Astrocyte of the cerebellum (primary cell): Measurements from ENCODE around the gene RPL12.

ENCODE experiments used
- DNase-seq: peaks from one replicate; pipeline ENCODE4 v3.0.0-alpha.2; 2011; ENCODE audit warnings: low read depth
- H3K4me3 ChIP-seq: 2 replicates; pipeline ENCODE4 v1.5.1; 2011; ENCODE audit warnings: mild to moderate bottlenecking, low read depth, low read length, moderate library complexity
- CTCF ChIP-seq: IDR thresholded peaks from 2 replicates; pipeline ENCODE4 v1.5.1; 2012; ENCODE audit warnings: low read length, low read depth, moderate library complexity, mild to moderate bottlenecking; ENCODE audit errors: missing control alignments
- in situ Hi-C: cut with HindIII; loops from 2 replicates; pipeline ENCODE4 v1.10.0; 2017; ENCODE audit warnings: low sequenced_read_pairs

The RPL12 gene

DNA sequence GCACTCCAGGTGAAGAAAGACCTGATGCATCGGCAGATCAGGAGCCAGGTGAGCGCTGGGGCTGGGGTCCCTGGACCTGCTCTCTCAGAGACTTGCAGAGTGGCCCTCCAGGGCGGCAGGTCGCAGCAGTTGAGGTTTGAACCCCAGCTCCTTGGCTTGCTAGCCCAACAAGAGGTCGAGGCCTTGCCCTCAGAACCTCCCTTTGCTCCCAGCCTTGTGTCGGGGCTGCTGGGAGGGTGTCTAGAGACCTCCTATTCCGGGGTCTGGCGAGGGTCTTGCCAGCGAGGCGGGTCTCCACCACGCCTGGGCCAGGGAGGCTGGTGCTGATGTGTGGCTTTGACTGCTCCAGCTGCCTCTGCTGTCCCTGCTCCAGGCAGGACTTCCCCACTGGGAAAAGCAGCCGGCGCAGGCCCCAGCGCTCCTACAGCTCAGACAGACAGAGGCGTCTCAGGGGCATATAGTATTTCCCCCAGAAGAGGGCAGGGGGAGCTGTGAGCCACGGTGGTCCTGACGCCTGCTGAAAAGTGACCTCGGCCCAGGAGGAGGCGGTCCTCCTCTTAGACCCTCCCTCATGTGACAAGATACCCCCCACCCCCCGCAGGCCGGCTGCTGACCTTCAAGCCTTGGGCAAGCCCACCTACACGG is 38.4 kb upstream of the RPL12 start:
- in situ Hi-C loops, result no loop called here
- no peak for DNase-seq
- no peak for TF ChIP-seq CTCF
- no peak overlapping the region for H3K4me3 ChIP-seq

DNA sequence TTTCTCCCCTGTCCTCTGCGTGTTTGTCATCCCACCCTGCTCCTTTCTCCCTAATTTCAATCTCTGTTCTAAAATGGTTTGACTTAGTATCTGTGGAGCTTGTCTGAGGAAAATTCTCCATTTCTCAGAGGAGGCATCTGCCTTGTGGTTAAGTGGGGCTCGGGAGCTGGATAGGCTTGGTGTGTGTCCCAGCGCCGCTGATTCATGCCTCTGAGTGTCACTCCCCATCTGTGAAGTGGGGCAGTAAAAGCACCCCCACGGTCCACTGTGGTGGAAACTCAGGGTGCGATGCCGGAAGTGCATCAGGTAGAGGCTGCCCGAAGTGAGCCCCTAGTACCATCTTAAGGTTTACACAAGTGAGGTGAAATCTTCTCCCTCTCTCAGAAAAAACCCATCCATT is 37.7 kb upstream of the RPL12 start:
- no peak overlapping the region for H3K4me3 ChIP-seq
- DNase-seq, result no peak
- no peak for TF ChIP-seq CTCF
- in situ Hi-C loops, result no loop called here

DNA sequence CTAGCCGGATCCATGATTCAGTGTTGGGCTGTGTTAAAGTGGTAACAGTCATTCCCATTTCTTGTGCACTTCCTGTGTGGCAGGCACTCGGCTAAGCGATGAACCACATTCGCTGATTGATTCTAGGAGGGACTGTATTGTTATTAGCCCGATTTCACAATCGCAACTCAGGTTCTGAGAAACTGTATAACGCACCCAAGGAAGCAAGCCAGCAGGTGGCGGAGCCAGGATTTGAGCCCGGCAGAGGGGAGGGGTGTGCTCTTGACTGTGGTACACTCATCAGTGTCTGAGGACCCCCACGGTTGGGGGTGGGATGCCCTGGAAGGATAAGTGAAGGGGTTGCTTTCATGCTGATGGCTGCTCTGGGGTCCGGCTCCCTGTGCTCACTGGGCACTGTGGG is 34.8 kb upstream of the RPL12 start:
- in situ Hi-C loops, result no loop called here
- no peak for TF ChIP-seq CTCF
- DNase-seq, result no peak
- no peak overlapping the region for H3K4me3 ChIP-seq

DNA sequence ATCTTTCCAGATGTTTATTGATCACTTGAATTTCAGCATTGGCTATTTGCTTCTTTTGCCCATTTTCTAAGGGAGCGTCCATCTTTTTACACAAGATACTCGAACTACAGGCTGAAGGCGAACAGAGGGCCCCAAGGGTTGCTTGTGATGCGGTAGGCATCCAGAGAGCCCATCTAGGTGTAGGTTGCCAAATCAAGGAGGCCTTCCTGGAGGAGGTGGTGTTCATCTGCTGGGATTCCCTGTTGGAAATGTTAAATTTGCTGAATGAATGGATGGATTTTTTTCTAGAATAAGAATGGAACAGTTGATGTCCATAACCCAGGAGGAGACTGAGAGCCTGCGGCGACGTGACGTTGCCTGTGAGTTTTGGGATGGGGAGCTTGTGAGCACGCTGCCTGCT is 31.5 kb upstream of the RPL12 start:
- H3K4me3 ChIP-seq, result no peak overlapping the region
- no peak for TF ChIP-seq CTCF
- in situ Hi-C loops, result no loop called here
- DNase-seq, result no peak

- H3K4me3 ChIP-seq, result no peak overlapping the region
- in situ Hi-C loops, result no loop called here
- TF ChIP-seq CTCF, result no peak
Observed at GRCh38 chr9:127479507-127480081, 28.4 kb upstream of the RPL12 start.

GRCh38 chr9:127474592-127474991 is 23.4 kb upstream of the RPL12 start:
- in situ Hi-C loops, result no loop called here
- TF ChIP-seq CTCF, result no peak
- DNase-seq, result no peak
- no peak overlapping the region for H3K4me3 ChIP-seq

More at GRCh38 chr9:127479507-127480081, 28.4 kb upstream of the RPL12 start:
- DNase-seq, result no peak
